Activated CD8-positive, alpha-beta memory T cell treated with anti-CD3 and anti-CD28 coated beads for 36 hours (primary cell): ENCODE data around the gene MYBBP1A. TPM values are rescaled to one million over a fixed set of nuclear protein-coding genes. Genes with fewer than 3 reads are reported as not detected.

Source experiments
- total RNA-seq, 2 experiments: library from RNA; stranded (reverse); gene quantifications; one replicate each; pipeline ENCODE4 v1.2.3, GENCODE V29; 2021

Gene MYBBP1A
- total RNA-seq, 2 experiments from 2014 or later: 154 to 157 TPM

Other genes with a start within 250 kb of the MYBBP1A start
- 10 to 100 TPM; 64.1 to 69.5 TPM for gene UBE2G1, start 188.7 kb downstream of the MYBBP1A start, total RNA-seq
- gene SPNS3, start 121.4 kb downstream of the MYBBP1A start, total RNA-seq: 10 to 100 TPM; 17.8 to 20.5 TPM
- under 1 TPM; 0.42 to 0.61 TPM for gene SPNS2, start 56.5 kb downstream of the MYBBP1A start, total RNA-seq
- gene GGT6, start 5.2 kb upstream of the MYBBP1A start, total RNA-seq: not detected
- not detected for gene SMTNL2, start 29.1 kb upstream of the MYBBP1A start, total RNA-seq
- gene ALOX15, start 86.3 kb upstream of the MYBBP1A start, total RNA-seq: not detected
- gene PELP1, start 148.8 kb upstream of the MYBBP1A start, total RNA-seq: 100 to 1,000 TPM; 118 to 119 TPM
- gene ARRB2, start 155.2 kb upstream of the MYBBP1A start, total RNA-seq: 100 to 1,000 TPM; 183 to 193 TPM
- 10 to 100 TPM; 22.1 to 22.9 TPM for gene MED11, start 176.0 kb upstream of the MYBBP1A start, total RNA-seq
- not detected for gene ZMYND15, start 184.4 kb upstream of the MYBBP1A start, total RNA-seq
- 1 to 10 TPM; 1.6 to 1.7 TPM for gene CXCL16, start 184.5 kb upstream of the MYBBP1A start, total RNA-seq
- gene TM4SF5, start 216.5 kb upstream of the MYBBP1A start, total RNA-seq: not detected
- gene VMO1, start 231.0 kb upstream of the MYBBP1A start, total RNA-seq: under 1 TPM; 0.29 to 0.32 TPM
- gene GLTPD2, start 233.6 kb upstream of the MYBBP1A start, total RNA-seq: not detected
- gene PSMB6, start 240.8 kb upstream of the MYBBP1A start, total RNA-seq: 100 to 1,000 TPM; 183 to 184 TPM